A673 (cell line): ENCODE results near the gene LRP1-AS. TPM values are rescaled to one million over a fixed set of nuclear protein-coding genes. Genes with fewer than 3 reads are reported as not detected.

Experiments used
- BruUV-seq: library from RNA; stranded (reverse); fragments of 400-500 nt; replicated peaks from 2 replicates; lab custom pipeline; 2021; lab: Mats Ljungman, UMichigan
- CTCF ChIA-PET: fragments of 300-600 bp; sonication (Branson Sonifier 250); formaldehyde crosslinking; loops from one replicate; lab custom pipeline; 2022; ENCODE audit warnings: antibody characterized with exemption; lab: Charles Lee
- POLR2A ChIA-PET: fragments of 300-600 bp; sonication (Branson Sonifier 250); formaldehyde crosslinking; loops from one replicate; lab custom pipeline; 2022; ENCODE audit warnings: antibody characterized with exemption; ENCODE audit not compliant: low non-redundant PET; lab: Charles Lee
- DNase-seq: peaks from one replicate; pipeline ENCODE4 v3.0.0-alpha.2; 2015; ENCODE audit warnings: low spot score
- H3K27ac ChIP-seq: fragments of 200-600 bp; sonication (generic); 2 replicates; pipeline ENCODE4 v1.5.1; 2016; ENCODE audit warnings: mixed run types, low read depth, mild to moderate bottlenecking, mixed read lengths, antibody characterized with exemption, low read length; ENCODE audit not compliant: poor library complexity, severe bottlenecking
- H3K27me3 ChIP-seq: fragments of 200-600 bp; sonication (generic); replicated peaks from 2 replicates; pipeline ENCODE4 v1.6.1; 2017; ENCODE audit warnings: mixed run types, low read depth, mild to moderate bottlenecking, mixed read lengths, antibody characterized with exemption, low read length; ENCODE audit not compliant: insufficient read depth, poor library complexity
- H3K36me3 ChIP-seq: fragments of 200-600 bp; sonication (generic); 2 replicates; pipeline ENCODE4 v1.6.1; 2016; ENCODE audit warnings: mixed run types, mild to moderate bottlenecking, mixed read lengths, antibody characterized with exemption, low read length; ENCODE audit not compliant: insufficient read depth, poor library complexity, severe bottlenecking
- H3K4me1 ChIP-seq: fragments of 200-600 bp; sonication (generic); 2 replicates; pipeline ENCODE4 v1.6.1; 2017; ENCODE audit warnings: mixed run types, mild to moderate bottlenecking, mixed read lengths, antibody characterized with exemption, low read length; ENCODE audit not compliant: insufficient read depth, poor library complexity, severe bottlenecking
- H3K4me3 ChIP-seq: fragments of 200-600 bp; sonication (generic); 2 replicates; pipeline ENCODE4 v1.5.1; 2016; ENCODE audit warnings: low read depth, mixed run types, mild to moderate bottlenecking, mixed read lengths, low read length; ENCODE audit not compliant: poor library complexity, severe bottlenecking
- H3K9me3 ChIP-seq: fragments of 200-600 bp; sonication (generic); 2 replicates; pipeline ENCODE4 v1.6.1; 2016; ENCODE audit warnings: mixed run types, low read depth, mild to moderate bottlenecking, mixed read lengths, antibody characterized with exemption, low read length; ENCODE audit not compliant: poor library complexity, severe bottlenecking
- EZH2 ChIP-seq: fragments of 200-600 bp; sonication (generic); IDR thresholded peaks from 2 replicates; pipeline ENCODE4 v1.6.1; 2017; ENCODE audit warnings: borderline replicate concordance, low read depth, mild to moderate bottlenecking, mixed read lengths, antibody characterized with exemption, low read length; ENCODE audit not compliant: poor library complexity, severe bottlenecking
- intact Hi-C: fragments of 100-400 bp; cut with micrococcal nuclease; formaldehyde crosslinking; loops from one replicate; pipeline ENCODE4 v1.10.0; 2022; ENCODE audit not compliant: unreplicated experiment
- total RNA-seq: library from RNA; stranded (reverse); gene quantifications from 2 replicates; pipeline ENCODE4 v1.2.3, GENCODE V29; 2021
- TF ChIP-seq, protein P1 (sequence below): fragments of 300-800, 200-600 bp; sonication (generic); conservative IDR thresholded peaks from 2 replicates; pipeline ENCODE4 v1.5.1; 2017; ENCODE audit warnings: low read depth, mild to moderate bottlenecking, antibody characterized with exemption, low read length, moderate library complexity, mixed read lengths

LRP1-AS gene
- total RNA-seq, 1 experiment from 2014 or later, result not detected

DNA sequence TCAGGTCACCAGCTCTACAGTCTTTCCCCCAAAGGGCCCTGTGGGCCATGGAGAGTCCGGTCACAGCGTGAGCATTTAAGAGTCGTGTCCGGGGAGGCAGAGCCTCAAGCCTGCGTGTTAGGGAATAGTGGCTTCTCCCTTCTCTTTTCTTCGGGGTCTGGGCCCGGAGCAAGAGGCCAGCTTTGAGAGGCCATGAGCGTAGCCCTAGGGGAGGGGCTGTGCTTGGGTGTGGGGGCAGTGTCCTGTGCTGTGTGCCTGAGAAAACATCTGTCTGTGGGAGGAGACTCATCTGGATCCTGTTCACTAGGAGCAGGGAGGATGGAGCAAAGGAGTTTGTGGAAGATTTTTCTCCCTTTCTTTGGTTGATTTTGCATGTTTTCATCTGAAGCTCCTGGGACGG is 5.3 kb downstream of the LRP1-AS start:
- Histone ChIP-seq H3K27me3 (no peaks in the 10 kb centered on the region), H3K4me3 (no peak overlapping the region), H3K27ac (no peak overlapping the region), H3K9me3 (no peaks in the 10 kb centered on the region), H3K4me1 (no peaks in the 10 kb centered on the region), H3K36me3 (peaks cover 22% of the 10 kb centered on the region)
- intact Hi-C loops, result no loop called here
- CTCF ChIA-PET, result interaction anchor here (0.6 kb wide), 1 partner anchor 40 kb away, joined by 12 read pairs; no protein-coding TSS in a partner anchor
- POLR2A ChIA-PET, result no interaction called here
- no peak for DNase-seq
- TF ChIP-seq EZH2, result no peak
- TF ChIP-seq, protein P1, sequence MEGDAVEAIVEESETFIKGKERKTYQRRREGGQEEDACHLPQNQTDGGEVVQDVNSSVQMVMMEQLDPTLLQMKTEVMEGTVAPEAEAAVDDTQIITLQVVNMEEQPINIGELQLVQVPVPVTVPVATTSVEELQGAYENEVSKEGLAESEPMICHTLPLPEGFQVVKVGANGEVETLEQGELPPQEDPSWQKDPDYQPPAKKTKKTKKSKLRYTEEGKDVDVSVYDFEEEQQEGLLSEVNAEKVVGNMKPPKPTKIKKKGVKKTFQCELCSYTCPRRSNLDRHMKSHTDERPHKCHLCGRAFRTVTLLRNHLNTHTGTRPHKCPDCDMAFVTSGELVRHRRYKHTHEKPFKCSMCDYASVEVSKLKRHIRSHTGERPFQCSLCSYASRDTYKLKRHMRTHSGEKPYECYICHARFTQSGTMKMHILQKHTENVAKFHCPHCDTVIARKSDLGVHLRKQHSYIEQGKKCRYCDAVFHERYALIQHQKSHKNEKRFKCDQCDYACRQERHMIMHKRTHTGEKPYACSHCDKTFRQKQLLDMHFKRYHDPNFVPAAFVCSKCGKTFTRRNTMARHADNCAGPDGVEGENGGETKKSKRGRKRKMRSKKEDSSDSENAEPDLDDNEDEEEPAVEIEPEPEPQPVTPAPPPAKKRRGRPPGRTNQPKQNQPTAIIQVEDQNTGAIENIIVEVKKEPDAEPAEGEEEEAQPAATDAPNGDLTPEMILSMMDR, result no peak
- BruUV-seq, result no TSS peak

DNA sequence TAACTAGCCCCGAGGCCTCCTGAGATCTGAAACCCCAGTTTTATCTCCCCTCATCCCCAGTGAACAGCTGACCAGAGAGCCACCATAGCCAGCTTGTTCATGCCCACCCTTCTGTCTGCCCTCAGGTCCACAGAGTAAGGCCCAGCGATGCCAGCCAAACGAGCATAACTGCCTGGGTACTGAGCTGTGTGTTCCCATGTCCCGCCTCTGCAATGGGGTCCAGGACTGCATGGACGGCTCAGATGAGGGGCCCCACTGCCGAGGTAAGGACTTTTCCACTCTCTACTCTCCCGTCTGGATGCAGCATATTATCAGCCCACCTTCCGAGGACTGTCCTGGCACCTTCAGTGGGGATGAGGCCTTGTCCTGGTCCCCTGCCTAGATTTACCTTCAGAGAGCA is 6.2 kb downstream of the LRP1-AS start:
- no peaks in the 10 kb centered on the region for H3K4me1 ChIP-seq
- no peak for TF ChIP-seq EZH2
- TF ChIP-seq, protein P1, result no peak
- no peaks in the 10 kb centered on the region for H3K27me3 ChIP-seq
- peaks cover 22% of the 10 kb centered on the region for H3K36me3 ChIP-seq
- intact Hi-C loops, result no loop called here
- no peaks in the 10 kb centered on the region for H3K9me3 ChIP-seq
- no peak overlapping the region for H3K27ac ChIP-seq
- H3K4me3 ChIP-seq, result no peak overlapping the region
- POLR2A ChIA-PET, result no interaction called here
- no TSS peak for BruUV-seq
- CTCF ChIA-PET, result no interaction called here
- DNase-seq, result no peak

DNA sequence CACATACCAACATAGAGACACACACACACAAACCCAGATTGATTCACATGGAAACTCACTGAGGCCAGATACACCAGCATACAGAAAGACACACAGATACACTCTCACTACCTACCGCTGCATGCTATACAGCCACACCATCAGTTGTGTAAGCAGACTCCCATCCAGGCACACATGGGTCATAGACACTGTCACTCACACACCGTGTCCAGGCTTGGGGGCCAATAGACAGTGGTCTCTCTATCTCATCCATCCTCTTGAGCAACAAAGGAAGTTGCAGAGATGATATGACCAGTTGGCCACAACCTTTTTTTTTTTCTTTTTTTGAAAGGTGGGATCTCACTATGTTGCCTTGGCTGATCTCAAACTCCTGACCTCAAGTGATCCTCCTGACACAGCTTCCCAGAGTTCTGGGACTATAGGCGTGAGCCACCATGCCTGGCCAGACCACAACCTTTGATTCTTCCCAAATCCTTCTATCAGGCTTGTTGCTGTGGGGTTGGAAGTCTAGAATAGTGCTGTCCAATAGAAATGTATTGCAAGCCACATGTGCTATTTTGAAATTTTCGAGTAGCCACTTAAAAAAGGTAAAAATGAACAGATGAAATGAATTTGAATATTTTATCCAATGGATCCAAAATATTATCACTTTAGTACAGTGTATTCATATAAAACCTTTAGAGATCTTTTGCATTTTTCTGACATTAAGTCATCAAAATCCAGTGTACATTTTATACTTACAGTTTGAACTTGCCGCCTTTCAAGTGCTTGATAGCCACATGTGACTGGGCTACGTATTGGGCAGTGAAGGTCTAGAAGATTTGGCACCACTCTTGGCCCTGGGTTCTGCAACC is 7.4 kb downstream of the LRP1-AS start:
- DNase-seq, result no peak
- Histone ChIP-seq H3K36me3 (peaks cover 14% of the 10 kb centered on the region), H3K4me1 (peaks cover 11% of the 10 kb centered on the region), H3K27ac (no peak overlapping the region), H3K4me3 (no peak overlapping the region), H3K27me3 (no peaks in the 10 kb centered on the region), H3K9me3 (no peaks in the 10 kb centered on the region)
- BruUV-seq, result no TSS peak
- intact Hi-C loops, result no loop called here
- CTCF ChIA-PET, result no interaction called here
- POLR2A ChIA-PET, result no interaction called here
- no peak for TF ChIP-seq EZH2
- TF ChIP-seq, protein P1, result no peak
